MV-4-11 (cell line): ENCODE data around the gene H19.

Experiments used
- DNase-seq: peaks from one replicate; lab custom pipeline; 2025; lab: John Stamatoyannopoulos, UW

Gene H19

DNA sequence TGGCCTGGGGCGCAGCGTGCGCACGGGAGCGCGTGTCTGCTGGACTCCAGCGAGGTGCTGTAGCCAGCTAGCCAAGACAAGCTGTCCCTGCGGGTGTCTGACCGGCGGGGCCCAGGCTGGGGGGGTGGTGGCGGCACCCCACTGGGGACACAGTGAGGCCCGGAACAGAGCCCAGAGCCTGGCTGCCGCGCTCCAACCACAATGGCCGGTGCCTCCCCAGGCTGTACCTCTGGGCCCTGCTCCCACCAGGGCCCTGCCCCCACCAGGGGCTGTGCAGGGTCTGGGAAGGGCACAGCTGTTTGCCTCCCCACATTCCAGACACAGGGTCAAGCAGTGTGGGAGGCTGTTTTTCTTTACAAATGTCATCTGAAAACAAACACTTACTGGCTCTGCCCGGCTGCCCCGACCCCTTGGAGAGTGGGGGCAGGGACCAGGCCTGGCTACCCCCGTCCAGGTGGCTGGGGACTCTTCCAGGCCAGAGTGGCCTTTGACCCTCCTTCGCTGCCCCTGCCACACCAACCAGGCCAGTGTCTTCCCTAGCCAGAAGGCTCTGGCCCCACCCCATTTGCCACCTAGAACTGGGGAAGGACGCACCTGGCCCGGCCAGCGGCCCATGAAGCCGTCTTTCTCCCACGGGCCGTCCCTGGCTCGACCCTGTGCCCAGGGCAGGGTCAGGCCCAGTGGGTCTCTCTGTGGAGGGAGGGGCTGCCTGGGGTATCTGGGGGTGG, 14.6 kb downstream of the H19 start:
- DNase-seq = no peak

DNA sequence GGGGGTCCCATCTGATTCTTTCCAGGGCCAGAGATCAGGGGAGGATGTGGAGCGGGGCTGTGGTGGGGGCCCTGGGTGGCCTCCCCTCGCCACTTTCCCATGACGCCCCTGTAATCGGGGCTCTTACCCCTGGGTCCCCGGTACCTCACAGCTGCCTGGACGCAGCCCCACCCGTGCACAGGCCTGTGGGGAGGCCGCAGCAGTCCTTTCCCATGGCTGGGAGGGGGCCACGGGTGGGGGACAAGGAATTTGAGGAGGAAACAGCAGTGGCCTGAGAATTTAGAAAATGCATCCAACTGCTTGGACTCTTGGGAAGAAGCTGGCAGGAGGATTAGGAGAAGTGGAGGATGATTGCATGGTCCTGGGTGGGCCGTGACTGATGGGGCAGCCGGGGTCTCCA, 18.0 kb downstream of the H19 start:
- DNase-seq = no peak

DNA sequence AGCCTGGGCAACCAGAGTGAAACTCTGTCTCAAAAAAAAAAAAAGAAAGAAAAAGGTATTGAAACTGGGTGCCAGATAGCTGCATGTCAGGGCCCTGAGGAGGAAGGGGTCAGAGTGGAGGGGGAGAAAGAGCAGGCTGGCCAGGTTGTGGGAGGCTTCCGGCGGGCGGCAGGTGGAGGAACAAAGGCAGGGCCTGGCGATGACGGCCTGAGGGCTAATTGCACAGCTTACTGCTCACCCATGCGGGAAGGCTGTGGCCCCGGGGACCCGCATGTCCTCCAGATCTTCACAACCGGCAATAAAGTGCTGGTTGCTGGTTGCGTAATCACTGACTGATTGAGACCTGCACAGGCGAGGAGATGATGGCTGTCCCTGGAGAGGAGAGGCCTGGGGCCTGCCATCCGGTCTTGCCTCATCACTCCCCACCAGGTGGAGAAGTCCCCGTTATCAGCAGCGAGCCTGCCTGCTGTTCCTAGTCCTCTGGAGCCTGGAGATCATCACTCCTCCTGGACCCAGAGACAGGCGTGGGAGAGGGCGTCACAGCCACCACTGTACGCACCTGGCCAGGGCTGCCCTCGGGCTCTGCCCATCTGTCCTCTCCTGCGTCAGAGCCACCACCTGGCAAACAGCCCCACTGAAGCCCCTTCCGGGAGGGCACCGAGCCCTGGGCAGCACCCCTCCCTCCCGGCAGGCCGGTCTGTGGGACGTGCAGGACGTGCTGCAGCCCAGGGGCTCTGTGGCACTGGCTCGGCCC, 18.7 kb downstream of the H19 start:
- no peak for DNase-seq

DNA sequence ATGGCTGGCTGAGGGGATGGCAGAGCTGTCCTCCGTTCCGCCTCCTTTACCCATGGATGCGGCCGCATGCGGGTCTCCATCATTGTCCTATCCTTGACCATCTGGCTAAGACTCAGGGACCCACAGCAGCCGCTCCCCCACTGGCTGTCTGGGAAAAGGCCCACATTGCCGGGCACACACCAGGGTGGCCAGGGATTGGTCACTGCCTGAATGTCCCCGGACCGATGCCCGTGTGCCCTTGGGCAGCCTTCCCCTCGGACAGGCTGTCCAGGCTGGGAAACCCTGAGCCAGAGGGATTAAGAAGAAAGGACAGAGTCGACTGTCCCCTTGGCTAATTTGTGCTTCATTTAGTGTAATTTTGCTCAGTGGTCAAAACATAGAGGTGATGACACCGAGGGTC, 22.5 kb downstream of the H19 start:
- DNase-seq = no peak

DNA sequence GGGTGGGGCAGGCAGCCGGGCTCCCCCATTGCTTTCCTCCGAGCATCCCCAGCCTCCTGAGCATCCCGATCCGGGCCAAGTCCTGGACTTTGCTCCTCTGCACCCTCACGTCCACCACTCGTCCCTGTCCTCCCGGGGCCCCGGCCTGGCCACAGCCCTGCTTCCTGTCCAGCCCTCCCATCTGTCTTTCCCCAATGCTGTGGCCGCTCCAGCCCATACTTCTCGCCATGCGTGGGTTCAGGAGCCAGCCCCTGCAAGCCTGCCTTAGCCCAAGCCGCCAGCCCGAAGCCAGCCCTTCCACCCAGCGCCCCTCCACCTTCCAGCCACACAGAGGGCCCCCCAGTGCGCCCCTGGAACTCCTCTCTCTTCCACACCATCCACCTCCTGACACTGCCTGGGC, 26.7 kb downstream of the H19 start:
- no peak for DNase-seq

DNA sequence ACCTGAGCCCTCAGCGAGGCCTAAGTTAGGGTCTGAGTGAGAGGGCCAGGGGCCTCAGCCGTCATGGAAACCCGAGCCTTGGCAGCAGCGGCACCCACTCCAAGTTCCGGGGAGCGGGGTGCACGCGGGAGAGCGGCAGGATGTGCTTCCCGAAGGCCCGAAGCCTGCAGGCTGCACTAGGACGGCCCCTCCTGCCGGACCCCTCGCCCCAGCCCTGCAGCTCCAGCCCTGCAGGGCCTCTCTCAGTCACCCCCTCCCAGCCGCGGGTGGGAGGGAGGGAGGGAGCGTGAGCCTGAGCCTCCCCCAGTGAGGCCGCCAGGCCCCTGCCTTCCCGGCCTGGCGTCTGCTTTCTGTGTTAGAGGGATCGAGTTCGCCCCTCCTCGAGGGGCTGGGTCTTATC, 27.9 kb downstream of the H19 start:
- DNase-seq = no peak

DNA sequence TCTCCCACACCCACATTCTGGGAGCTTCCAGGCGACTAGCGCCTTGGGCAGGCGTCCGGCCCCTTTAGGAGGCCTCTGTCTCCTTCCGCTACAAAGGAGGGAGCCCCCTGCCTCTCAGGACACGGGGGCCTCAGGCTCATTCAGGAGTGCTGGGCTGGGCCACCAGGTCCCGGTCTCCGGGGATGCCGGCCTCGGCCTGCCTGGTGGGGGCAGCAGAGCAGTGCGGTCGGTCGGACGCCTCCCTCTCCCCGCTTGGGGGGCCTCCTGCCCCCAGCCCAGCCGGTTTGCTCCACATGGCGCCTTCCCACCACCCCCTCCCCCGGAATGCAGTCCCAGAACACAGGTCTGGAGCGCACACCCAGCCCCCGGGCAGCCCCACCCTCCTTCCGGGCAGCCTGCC, 28.6 kb downstream of the H19 start:
- DNase-seq = no peak

DNA sequence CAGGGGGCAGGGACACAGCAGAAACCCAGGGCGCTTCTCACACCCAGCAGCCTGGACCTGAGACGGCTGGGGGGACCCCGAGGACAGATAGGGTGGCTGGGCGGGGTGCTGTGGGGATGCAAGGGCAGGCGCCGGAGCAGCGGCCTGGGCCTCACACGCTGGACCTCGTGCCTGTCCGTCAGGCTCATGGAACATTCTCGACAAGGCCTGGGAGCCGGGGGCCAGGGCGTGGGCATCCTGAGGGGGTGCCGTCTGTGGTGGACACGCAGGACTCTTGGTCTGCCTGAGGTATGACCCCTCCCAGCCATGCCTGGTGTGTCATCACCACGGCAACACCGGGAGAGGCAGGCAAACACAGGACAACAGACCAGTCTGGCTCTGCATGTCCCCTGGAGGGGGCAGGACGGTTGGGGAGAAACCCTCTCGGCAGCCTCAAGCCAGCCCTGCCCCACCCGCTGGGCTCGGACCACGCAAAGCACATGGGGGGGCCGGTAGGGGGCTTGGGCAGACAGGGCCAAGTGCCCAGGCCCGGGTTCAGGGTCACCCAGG, 29.1 kb downstream of the H19 start:
- DNase-seq = no peak

DNA sequence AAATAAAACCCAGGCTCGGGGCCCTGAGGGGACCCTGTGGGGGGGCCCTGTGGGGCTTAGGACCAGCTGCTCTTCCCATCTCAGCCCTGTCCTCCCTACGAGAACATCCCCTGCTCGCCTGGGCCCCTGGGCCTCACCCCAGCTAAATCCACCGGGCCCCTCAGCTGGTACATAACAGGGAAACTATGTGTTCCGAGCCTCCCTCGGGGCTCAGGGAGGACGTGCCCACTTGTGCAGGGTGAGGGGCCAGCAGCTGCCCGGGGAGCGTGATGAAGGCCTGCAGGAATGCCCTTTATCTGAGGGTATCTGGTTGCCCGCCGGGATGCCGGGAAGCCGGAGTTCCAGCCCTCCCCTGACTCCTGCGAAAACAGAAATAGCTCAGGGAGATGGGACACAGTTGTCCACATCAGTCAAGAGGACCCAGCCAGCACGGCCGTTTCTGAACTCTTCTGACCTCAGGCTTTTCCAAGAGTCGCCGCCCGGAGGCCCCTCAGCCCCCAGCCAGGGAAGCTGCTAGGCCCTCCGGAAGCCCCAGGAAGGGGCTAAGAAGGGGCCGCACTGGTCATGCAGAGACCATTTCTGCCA, 29.9 kb downstream of the H19 start:
- no peak for DNase-seq

DNA sequence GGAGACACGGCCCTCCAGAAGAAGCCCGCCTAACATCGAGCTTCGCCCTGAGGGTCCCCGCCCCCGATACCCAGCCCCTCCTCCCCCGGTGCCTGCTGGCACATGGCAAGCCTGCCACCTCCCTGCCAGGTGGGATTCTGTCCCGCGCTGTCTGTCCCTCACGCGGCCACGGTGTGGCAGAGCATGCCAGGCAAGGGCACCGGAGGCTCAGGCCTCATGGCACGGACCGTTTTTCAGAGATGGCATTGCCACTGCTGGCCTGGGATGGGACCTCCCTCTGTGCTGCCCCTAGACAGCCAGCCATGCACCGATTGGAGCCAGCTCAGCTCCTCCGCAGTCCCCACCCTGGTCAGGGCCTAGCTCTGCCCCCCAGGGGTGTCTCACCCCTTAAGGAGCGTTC, 31.1 kb downstream of the H19 start:
- DNase-seq = no peak

DNA sequence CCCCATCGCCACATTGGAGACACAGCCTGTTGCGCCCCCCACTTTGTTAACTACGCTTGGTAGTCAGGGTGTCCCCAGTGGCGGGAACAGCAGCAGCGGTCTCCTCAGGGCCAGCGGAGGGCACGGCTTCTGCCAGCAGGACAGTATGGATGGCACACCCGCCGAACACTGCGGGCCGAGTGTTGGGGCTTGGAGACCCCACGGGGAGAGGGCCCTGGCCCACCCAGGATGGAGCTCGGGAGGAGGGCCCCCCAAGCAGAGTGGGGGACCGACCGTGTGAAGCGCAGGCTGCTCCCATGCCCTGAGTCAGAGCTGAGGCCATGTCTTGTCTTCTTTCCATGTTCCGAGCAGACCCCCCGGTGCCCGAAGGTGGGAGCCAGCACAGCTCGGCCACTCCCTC, 32.7 kb downstream of the H19 start:
- no peak for DNase-seq

DNA sequence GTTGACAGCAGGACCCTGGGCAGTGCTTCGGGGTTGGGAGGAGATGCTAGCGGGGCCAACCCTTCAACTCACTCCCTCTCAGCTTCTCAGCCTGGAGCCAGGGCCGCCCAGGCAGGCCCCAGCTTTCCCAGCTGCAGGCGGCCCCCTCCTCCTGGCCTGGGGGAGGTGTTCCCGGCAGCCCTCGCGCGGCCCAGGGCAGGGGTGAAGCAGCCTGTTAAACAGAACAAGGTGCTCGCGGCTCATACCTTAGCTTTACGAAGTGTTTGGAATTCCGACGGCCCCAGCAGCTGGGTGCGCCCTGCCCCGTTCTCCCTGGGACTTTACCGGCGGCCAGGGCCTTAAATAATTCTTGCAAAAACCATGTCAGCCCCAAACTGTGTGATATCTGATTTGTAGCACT, 33.3 kb downstream of the H19 start:
- no peak for DNase-seq

DNA sequence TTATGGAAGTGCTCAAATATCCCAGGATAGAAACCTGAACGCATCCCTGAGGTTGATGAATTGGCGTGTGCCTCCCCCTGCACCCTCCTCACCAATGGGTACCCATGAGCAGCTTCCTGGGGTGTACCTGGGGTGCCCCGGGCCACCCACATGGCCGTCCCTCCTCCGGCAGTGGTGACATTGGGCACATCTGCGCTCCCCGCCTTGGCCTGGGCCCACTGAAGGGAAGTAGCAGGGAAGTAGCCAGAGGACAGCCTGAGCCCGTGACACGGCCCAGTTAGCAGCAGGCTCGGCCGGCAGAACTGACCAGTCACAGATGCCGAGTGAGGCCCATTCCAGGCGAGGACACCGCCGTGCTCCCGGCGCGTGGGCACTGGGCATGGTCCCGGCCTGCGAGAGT, 33.8 kb downstream of the H19 start:
- no peak for DNase-seq

DNA sequence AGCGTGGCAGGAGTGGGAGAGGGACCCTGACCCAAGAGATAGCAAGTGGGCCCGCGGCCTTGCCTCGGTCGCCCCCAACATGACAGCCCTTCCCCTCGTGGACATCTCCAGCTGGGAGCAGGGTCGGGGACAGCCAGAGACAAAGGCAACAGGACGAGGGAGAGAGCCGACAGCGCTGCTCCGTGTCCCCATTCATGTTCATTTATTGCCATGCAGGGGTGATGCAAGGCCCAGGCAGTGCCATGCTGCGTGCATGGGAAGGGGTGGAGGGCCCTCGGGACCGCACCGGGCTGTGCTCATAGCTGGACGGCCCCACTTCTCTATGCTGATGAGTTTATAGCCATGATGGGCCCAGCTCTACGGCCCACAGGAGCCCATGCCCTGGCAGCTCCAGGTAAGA, 37.9 kb downstream of the H19 start:
- no peak for DNase-seq

DNA sequence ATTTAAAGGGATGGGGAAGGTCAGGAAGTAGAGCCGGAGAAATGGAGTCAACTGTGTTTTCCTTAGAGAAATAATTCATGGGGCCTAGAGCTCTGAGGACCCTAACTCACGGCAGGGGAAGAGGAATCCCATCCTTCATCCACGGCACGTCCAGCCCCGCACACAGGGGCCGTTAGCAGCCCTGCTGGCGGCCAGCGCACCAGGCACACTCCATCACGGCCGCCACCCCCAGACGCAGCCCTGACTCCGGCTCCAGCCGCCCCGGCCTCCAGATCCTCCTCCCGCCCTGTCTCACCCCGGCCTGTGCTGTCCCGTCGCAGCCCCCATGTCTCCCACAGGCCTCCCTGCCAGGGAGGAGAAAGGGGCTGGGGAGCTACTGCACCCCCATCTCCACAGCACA, 39.3 kb downstream of the H19 start:
- no peak for DNase-seq

DNA sequence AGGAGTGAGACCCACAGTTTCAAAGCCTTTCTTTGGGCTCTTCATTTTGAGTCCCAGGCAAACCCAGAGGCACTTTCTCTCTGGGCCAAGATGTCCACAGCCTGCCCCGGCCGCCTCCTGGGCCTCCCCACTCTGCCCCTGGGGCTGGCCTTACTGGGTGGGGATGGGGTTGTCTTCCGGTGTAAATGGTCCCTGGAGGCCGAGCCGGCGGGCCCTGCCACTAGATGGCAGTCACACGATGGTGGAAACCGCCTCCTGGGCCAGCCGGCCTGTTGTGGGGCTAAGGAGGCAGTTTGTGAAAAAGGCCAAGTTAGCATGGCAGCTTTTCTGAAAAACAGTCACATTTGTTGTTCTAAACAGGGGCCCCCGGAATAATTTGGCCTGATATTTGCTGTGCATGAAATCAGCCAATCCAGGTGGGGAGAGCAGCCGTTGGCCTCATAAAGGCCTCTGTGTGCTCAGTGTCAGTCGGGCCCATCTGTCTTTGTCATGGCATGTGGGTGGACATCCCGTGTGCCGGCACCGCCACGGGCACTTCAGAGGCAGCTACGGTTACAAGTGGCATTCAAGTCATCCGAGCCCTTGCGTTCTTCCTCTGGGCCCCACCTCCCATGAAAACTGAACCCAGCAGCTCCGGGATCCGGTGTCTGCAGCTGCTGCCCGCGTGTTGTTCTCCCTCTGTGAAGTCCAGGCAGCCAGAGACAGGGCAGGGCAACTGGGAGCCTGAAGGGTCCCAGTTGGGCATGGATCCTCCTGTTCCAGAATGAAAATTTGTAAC, 44.0 kb downstream of the H19 start:
- no peak for DNase-seq

DNA sequence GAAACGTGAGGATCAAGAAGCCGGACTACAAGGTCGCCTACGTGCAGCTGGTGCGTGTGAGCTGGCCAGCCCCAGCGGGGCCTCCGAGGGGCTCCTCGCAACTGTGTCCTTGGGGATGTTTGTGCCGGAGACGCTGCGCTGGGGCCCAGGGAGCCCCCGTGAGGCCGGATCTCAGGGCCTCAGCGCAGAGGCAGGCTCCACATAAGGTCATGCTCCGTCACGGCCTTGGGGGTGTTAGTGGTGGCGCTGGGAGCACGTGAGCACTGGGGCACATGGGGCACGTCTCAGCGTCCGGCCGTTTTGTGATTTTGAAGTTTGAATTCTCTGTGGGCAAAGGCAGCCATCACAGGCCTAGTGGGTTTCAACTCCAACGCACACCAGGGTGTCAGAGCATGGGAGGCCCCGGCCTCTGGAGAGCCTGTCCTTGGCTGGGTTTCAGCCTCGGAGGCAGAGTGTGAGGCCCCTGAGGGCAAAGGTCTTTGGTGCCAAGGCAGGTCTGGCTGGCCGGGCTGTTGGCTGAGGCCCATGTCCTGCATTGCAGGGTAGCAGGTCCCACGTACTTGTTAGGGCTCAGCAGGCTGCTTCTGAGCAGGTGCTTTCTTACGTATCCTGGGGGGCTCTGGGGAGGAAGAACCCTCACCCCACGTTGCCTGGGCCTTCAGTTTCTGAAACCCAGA, 44.7 kb downstream of the H19 start:
- no peak for DNase-seq

DNA sequence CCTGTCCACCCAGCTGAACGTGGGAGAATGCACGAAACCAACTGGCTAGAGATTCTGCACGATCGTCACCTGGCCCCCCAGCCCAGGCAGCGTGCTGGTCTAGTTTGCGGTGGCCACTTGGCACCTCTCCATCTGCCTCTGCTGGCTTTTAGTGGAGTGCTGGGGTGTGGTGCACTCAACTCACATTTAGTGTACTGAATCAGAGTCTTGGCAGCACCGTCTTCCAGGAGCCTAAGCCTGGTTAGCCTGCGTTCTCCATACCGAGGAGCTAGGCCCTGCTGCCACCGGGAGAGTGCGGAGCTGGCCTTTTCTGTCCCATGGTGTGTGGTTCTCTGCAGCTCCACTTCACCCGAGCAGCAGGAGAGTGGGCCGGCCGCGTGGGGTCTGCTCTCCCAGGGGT, 47.7 kb downstream of the H19 start:
- no peak for DNase-seq

DNA sequence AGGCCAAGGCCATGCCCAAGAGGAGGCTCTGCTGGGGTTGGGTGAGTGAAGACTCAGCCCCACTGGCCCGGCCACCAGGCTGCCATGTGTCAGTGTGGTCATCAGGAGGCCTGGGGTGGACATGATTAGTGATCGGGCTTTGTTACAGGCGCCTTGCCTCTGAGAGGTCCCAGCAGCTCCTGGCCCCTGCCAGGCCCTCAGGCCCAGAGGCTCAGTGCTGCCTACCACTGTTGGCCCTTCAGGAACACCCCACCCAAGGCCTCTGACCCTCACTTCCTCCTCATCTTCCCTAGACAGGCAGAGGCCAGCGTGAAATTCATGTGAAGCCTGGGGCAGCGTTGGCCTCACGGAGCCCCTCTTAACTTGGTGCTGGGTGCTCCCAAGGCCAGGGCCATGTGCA, 48.3 kb downstream of the H19 start:
- no peak for DNase-seq

DNA sequence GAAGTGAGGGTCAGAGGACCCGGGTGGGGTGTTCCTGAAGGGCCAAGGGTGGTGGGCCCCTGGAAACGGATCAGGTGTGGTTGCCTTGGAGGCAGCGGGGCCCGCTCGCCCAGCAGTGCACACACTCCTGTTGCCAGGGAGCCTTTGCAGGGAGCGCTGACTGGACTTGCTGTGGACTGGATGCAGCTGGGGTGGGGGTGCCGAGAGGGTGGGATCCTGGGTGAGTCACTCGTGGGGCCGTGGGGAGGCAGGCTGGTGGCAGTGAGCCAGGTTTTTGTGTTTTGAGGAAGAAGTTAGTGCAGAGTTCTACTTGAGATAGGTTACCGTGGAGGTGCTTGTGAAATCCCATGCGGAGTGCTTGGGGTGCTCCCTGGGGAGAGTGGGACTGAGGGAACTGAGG, 49.3 kb downstream of the H19 start:
- no peak for DNase-seq

DNA sequence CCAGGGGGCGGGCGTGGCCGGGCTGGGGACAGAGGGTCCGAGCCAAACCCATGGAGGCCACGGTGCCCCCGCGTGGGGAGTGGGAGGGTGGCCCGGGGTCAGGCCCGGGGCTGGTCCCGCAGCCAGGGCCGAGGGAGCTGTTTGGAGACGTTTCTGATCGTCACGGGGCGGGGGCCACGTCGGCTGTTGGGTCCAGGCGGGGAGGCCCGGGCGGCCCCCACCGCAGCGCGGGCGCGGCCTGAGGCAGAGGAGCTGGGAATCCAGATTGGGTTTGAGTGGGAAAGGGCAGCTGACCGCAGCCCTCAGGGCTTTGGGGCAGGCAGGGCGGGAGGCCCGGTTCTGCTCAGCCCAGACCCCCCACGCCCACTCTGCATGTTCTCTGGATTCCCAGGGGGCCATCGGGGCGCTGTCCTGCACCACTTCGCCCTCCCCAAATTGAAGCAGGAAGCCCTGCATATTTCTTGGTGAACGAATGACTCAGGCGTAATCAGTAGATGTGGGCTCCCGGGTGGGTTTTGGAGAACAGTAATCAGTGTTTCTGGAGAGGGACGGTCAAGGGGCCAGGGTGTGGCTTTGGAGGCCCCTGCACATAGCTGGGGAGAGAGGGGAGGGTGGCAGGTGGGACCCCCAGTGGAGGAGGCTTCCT, 49.9 kb downstream of the H19 start:
- no peak for DNase-seq
